ENCODE data around the gene FBXW4. TPM values are rescaled to one million over a fixed set of nuclear protein-coding genes. Genes with fewer than 3 reads are reported as not detected.

The FBXW4 gene
- total and polyA plus RNA-seq, 10 of the 15 experiments (the other 5 are each of a cell fraction or from before 2014, with no cell fraction given): 5.7 to 42.0 (median 27.5) TPM

DNA sequence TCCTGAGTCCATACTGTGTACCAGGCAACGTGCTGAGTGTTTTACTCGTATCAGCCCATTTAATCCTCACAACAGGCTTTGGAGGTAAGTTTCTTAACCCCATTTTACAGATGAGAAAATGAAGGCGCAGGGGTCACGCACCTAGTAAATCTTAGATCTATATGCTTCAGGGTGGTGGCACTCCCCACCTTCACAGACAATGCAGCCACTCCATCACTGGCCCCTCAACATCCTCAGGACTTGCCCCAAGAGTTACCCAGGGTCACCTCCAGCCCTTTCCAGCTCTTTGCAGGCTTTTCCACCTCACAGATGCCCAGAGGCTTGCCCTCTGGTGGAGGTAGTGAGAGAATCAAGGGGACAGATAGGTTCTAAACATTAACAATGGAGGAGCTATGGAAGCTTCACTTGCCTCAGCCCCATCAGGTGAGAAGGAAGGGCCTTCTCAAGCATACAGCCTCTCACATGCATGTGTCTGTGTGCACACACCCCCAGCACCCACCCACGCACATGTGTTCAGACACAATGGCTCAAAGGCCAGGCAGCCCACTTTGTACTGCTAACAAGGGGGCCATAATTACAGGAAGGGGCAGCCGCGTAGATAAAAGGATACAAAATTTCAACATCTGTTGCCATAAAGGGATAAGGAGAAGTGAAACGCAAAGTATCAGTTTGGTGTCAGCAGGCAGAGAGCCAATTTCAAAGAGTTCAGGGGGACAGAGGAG lies 77.7 kb downstream of the FBXW4 start (continued):
- no peak for TF ChIP-seq RELA (IDR thresholded peaks at IDR 0.05; ENCODE audit: borderline replicate concordance, partially characterized antibody)
- TF ChIP-seq ZNF687 (IDR thresholded peaks at IDR 0.05): peak; percentile 66
- TF ChIP-seq HDAC6 (IDR thresholded peaks at IDR 0.05; ENCODE audit: unreplicated experiment): no peak
- TF ChIP-seq, protein P1, sequence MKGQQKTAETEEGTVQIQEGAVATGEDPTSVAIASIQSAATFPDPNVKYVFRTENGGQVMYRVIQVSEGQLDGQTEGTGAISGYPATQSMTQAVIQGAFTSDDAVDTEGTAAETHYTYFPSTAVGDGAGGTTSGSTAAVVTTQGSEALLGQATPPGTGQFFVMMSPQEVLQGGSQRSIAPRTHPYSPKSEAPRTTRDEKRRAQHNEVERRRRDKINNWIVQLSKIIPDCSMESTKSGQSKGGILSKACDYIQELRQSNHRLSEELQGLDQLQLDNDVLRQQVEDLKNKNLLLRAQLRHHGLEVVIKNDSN (IDR thresholded peaks at IDR 0.05; ENCODE audit: borderline replicate concordance, extremely low read length, insufficient read depth, low read depth, low read length): no peak
- TF ChIP-seq RAD51 (IDR thresholded peaks at IDR 0.05): no peak
- TF ChIP-seq FOS (IDR thresholded peaks at IDR 0.05; ENCODE audit: borderline replicate concordance, extremely low read depth, insufficient read length): no peak
- no peak for TF ChIP-seq IRF4 (IDR thresholded peaks at IDR 0.05; ENCODE audit: low read depth, low read length)
- no peak for TF ChIP-seq MYB (IDR thresholded peaks at IDR 0.05; ENCODE audit: borderline replicate concordance, low read depth, low read length)
- peak; percentile 76 for TF ChIP-seq ATF7 (IDR thresholded peaks at IDR 0.05; ENCODE audit: low read depth)
- no peak for TF ChIP-seq POLR2AphosphoS2 (IDR thresholded peaks at IDR 0.05; ENCODE audit: low read depth, low read length)
- no peak for TF ChIP-seq SIX5 (IDR thresholded peaks at IDR 0.05; ENCODE audit: low read depth, low read length, severe bottlenecking)
- no peak for TF ChIP-seq KLF5 (IDR thresholded peaks at IDR 0.05; ENCODE audit: partially characterized antibody)
- TF ChIP-seq ZBTB40 (IDR thresholded peaks at IDR 0.05; ENCODE audit: borderline replicate concordance): no peak
- TF ChIP-seq JUNB (IDR thresholded peaks at IDR 0.05): no peak
- no peak for TF ChIP-seq TCF3 (IDR thresholded peaks at IDR 0.05; ENCODE audit: borderline replicate concordance, insufficient read depth, low read depth, low read length)
- 0 out of 2 replicates have a peak, but pooled peaks have one; percentile 37 for TF ChIP-seq ELK1 (IDR thresholded peaks at IDR 0.05; ENCODE audit: low read depth, low read length)
- no peak for TF ChIP-seq ZNF384 (IDR thresholded peaks at IDR 0.05; ENCODE audit: borderline replicate concordance, low read depth, low read length)

Measured in GM12878 (cell line).